HG03469 (cell line): ENCODE data around the gene NNMT.

Experiments
- ATAC-seq: cut with Tn5 transposase; IDR thresholded peaks from one replicate; pipeline ENCODE4 v1.9.1; 2021; ENCODE audit warnings: mild to moderate bottlenecking, moderate library complexity, moderate number of reproducible peaks; ENCODE audit not compliant: unreplicated experiment

NNMT gene

GRCh38 chr11:114262681-114263512, 33.3 kb upstream of the NNMT start:
- ATAC-seq = no peak

GRCh38 chr11:114263513-114264170, 32.6 kb upstream of the NNMT start:
- no peak for ATAC-seq

- no peak for ATAC-seq
Observed at GRCh38 chr11:114264381-114264780, 31.8 kb upstream of the NNMT start.

GRCh38 chr11:114265122-114265878, 30.9 kb upstream of the NNMT start:
- ATAC-seq = no peak

- no peak for ATAC-seq
Observed at GRCh38 chr11:114269498-114269897, 26.7 kb upstream of the NNMT start.

- no peak for ATAC-seq
Observed at GRCh38 chr11:114270531-114271270, 25.5 kb upstream of the NNMT start.

- ATAC-seq = no peak
Observed at GRCh38 chr11:114271316-114271715, 24.9 kb upstream of the NNMT start.

GRCh38 chr11:114272311-114272710, 23.9 kb upstream of the NNMT start:
- no peak for ATAC-seq

GRCh38 chr11:114273071-114273470, 23.1 kb upstream of the NNMT start:
- ATAC-seq = no peak

GRCh38 chr11:114273890-114274635, 22.1 kb upstream of the NNMT start:
- no peak for ATAC-seq

- ATAC-seq = no peak
Observed at GRCh38 chr11:114274637-114275036, 21.6 kb upstream of the NNMT start.

- ATAC-seq = no peak
Observed at GRCh38 chr11:114275280-114275679, 20.9 kb upstream of the NNMT start.

GRCh38 chr11:114276077-114276476, 20.1 kb upstream of the NNMT start:
- ATAC-seq = no peak

GRCh38 chr11:114277637-114278341, 18.4 kb upstream of the NNMT start:
- ATAC-seq = no peak

GRCh38 chr11:114278342-114279065, 17.7 kb upstream of the NNMT start:
- ATAC-seq = no peak

GRCh38 chr11:114279792-114280546, 16.2 kb upstream of the NNMT start:
- no peak for ATAC-seq

GRCh38 chr11:114280696-114281095, 15.5 kb upstream of the NNMT start:
- ATAC-seq = no peak

- no peak for ATAC-seq
Observed at GRCh38 chr11:114281388-114281956, 14.7 kb upstream of the NNMT start.
